Activated CD4-positive, CD25-positive, alpha-beta regulatory T cell treated with anti-CD3 and anti-CD28 coated beads, Interleukin-2, amount 50 U/mL, for 16 hours (primary cell): ENCODE data around the gene OR4C45.
"Not testable (repeated sequence)": the region's sequence is repeated elsewhere in the genome, so short reads cannot be mapped to it uniquely, and the experiment has no call there.

Experiments
- DNase-seq: peaks from one replicate; pipeline ENCODE4 v3.0.0-alpha.2; 2020; ENCODE audit warnings: low read depth, low spot score

The OR4C45 gene

GRCh38 chr11:50032574-50032973 is at the start of gene OR4C45:
OR4C45 (plus strand) TSS chr11:50032874.
- no peak for DNase-seq

- DNase-seq: no peak
Measured at GRCh38 chr11:49995565-49995964, 37.1 kb upstream of the OR4C45 start.

GRCh38 chr11:50030193-50030592 is 2.5 kb upstream of the OR4C45 start:
- DNase-seq: no peak

GRCh38 chr11:50036239-50036638 is 3.6 kb downstream of the OR4C45 start:
- not testable (repeated sequence) for DNase-seq

GRCh38 chr11:50037251-50037650 is 4.6 kb downstream of the OR4C45 start:
- no peak for DNase-seq

GRCh38 chr11:50044647-50045046 is 12.0 kb downstream of the OR4C45 start:
- DNase-seq: no peak

- not testable (repeated sequence) for DNase-seq
Measured at GRCh38 chr11:50063056-50063455, 30.4 kb downstream of the OR4C45 start.

GRCh38 chr11:50070389-50070788 is 37.7 kb downstream of the OR4C45 start:
- no peak for DNase-seq

- DNase-seq: no peak
Measured at GRCh38 chr11:50071584-50072225, 39.0 kb downstream of the OR4C45 start.

- DNase-seq: no peak
Measured at GRCh38 chr11:50072226-50073112, 39.8 kb downstream of the OR4C45 start.

GRCh38 chr11:50073113-50074105 is 40.7 kb downstream of the OR4C45 start:
- DNase-seq: no peak

- no peak for DNase-seq
Measured at GRCh38 chr11:50074161-50074560, 41.5 kb downstream of the OR4C45 start.

GRCh38 chr11:50075856-50076255 is 43.2 kb downstream of the OR4C45 start:
- no peak for DNase-seq

- DNase-seq: no peak
Measured at GRCh38 chr11:50077526-50077925, 44.9 kb downstream of the OR4C45 start.

GRCh38 chr11:50078001-50078400 is 45.3 kb downstream of the OR4C45 start:
- DNase-seq: no peak

GRCh38 chr11:50078946-50079345 is 46.3 kb downstream of the OR4C45 start:
- not testable (repeated sequence) for DNase-seq

GRCh38 chr11:50080256-50080655 is 47.6 kb downstream of the OR4C45 start:
- no peak for DNase-seq
